Measurements from ENCODE around the gene PCDHB10. TPM values are rescaled to one million over a fixed set of nuclear protein-coding genes. Genes with fewer than 3 reads are reported as not detected.
"Not testable (repeated sequence)": the region's sequence is repeated elsewhere in the genome, so short reads cannot be mapped to it uniquely, and the experiment has no call there.

PCDHB10 gene
- total RNA-seq = not detected

- ChIA-PET POLR2A (no interaction called here), CTCF (no interaction called here)
These were observed at the start of gene PCDHB10 for GRCh38 chr5:141192110-141192725. PCDHB10 (plus strand) TSS chr5:141192353; CDS start chr5:141192553, 200 bp downstream.

DNA sequence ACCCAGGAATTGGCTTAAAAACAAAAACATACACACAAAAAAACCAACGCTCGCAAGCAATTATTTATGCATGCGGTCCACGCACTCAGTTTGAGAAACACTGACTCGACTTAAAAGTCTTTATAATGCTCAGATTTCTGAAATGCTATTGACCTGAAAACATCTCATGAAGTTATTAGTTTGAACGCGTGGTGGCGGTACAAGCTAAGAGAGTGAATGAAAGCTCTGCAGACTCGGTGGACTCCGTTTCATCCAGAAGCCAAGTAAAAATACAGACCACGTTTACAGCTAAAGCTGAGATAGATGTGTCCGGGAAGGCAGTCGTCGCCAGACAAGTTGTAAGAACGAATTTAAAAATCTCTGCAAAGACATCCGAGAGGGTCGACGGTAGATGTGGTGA is 42.3 kb upstream of the PCDHB10 start, which contains the start of gene PCDHB6:
PCDHB6 (plus strand) TSS at position 246 of the 400 bp plus-strand sequence. CDS start 201 bp downstream, outside the sequence.
- ChIA-PET CTCF (no interaction called here), POLR2A (no interaction called here)

- POLR2A ChIA-PET = no interaction called here
These were observed 41.7 kb upstream of the PCDHB10 start for GRCh38 chr5:141150224-141150992.

GRCh38 chr5:141150993-141151325 is 41.2 kb upstream of the PCDHB10 start:
- CTCF ChIA-PET = no interaction called here
- POLR2A ChIA-PET = no interaction called here

More at GRCh38 chr5:141150224-141150992, 41.7 kb upstream of the PCDHB10 start:
- CTCF ChIA-PET = no interaction called here

DNA sequence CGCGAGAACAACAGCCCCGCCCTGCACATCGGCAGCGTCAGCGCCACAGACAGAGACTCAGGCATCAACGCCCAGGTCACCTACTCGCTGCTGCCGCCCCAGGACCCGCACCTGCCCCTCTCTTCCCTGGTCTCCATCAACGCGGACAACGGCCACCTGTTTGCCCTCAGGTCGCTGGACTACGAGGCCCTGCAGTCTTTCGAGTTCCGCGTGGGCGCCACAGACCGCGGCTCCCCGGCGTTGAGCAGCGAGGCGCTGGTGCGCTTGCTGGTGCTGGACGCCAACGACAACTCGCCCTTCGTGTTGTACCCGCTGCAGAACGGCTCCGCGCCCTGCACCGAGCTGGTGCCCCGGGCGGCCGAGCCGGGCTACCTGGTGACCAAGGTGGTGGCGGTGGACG is 40.5 kb upstream of the PCDHB10 start:
- POLR2A ChIA-PET, CTCF ChIA-PET: not testable (repeated sequence)

- POLR2A ChIA-PET, CTCF ChIA-PET: not testable (repeated sequence)
These were observed 40.1 kb upstream of the PCDHB10 start for GRCh38 chr5:141152096-141152495.

- POLR2A ChIA-PET = no interaction called here
These were observed 36.4 kb upstream of the PCDHB10 start for GRCh38 chr5:141155540-141156374.

DNA sequence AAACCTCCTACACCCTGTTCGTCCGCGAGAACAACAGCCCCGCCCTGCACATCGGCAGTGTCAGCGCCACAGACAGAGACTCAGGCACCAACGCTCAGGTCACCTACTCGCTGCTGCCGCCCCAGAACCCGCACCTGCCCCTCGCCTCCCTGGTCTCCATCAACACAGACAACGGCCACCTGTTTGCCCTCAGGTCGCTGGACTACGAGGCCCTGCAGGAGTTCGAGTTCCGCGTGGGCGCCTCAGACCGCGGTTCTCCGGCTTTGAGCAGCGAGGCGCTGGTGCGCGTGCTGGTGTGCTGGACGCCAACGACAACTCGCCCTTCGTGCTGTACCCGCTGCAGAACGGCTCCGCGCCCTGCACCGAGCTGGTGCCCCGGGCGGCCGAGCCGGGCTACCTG is 34.8 kb upstream of the PCDHB10 start:
- POLR2A ChIA-PET, CTCF ChIA-PET: not testable (repeated sequence)

More at GRCh38 chr5:141155540-141156374, 36.4 kb upstream of the PCDHB10 start:
- CTCF ChIA-PET = no interaction called here

DNA sequence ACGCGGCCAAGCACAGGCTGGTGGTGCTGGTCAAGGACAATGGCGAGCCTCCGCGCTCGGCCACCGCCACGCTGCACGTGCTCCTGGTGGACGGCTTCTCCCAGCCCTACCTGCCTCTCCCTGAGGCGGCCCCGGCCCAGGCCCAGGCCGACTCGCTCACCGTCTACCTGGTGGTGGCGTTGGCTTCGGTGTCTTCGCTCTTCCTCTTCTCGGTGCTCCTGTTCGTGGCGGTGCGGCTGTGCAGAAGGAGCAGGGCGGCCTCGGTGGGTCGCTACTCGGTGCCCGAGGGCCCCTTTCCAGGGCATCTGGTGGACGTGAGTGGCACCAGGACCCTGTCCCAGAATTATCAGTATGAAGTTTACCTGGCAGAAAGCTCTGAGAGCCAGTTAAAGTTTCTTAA is 34.3 kb upstream of the PCDHB10 start:
- POLR2A ChIA-PET, CTCF ChIA-PET: not testable (repeated sequence)

- ChIA-PET CTCF (no interaction called here), POLR2A (no interaction called here)
These were observed 19.6 kb upstream of the PCDHB10 start, which contains the start of gene PCDHB7 for GRCh38 chr5:141172381-141173204. PCDHB7 (plus strand) TSS chr5:141172644; CDS start chr5:141172836, 192 bp downstream.

DNA sequence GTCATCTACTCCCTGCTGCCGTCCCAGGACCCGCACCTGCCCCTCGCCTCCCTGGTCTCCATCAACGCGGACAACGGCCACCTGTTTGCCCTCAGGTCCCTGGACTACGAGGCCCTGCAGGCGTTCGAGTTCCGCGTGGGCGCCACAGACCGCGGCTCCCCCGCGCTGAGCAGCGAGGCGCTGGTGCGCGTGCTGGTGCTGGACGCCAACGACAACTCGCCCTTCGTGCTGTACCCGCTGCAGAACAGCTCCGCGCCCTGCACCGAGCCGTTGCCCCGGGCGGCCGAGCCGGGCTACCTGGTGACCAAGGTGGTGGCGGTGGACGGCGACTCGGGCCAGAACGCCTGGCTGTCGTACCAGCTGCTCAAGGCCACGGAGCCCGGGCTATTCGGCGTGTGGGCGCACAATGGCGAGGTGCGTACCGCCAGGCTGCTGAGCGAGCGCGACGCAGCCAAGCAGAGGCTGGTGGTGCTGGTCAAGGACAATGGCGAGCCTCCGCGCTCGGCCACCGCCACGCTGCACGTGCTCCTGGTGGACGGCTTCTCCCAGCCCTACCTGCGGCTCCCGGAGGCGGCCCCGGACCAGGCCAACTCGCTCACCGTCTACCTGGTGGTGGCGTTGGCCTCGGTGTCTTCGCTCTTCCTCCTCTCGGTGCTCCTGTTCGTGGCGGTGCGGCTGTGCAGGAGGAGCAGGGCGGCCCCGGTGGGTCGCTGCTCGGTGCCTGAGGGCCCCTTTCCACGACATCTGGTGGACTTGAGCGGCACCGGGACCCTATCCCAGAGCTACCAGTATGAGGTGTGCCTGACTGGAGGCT is 17.7 kb upstream of the PCDHB10 start:
- CTCF ChIA-PET = not testable (repeated sequence)

DNA sequence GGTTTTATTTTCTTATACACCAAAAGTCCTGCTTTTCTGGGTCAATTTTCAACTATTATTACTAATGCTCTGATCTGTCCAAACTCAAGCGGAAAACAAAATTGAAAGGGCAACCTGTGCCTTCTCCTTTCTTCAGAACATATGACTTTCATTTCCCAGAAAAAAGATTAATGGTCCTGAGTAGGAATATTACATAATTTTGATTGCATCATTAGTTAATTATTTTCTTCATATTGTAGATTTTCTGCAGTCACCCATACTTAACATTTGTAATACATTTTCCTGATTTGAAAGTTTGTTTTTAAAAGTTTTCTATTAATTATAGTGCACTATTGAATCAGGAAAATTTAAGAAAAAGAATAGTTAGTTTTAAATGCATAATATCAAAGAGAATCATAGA is 16.2 kb upstream of the PCDHB10 start:
- ChIA-PET POLR2A (no interaction called here), CTCF (no interaction called here)

More for the DNA sequence above, 17.7 kb upstream of the PCDHB10 start:
- POLR2A ChIA-PET = not testable (repeated sequence)

DNA sequence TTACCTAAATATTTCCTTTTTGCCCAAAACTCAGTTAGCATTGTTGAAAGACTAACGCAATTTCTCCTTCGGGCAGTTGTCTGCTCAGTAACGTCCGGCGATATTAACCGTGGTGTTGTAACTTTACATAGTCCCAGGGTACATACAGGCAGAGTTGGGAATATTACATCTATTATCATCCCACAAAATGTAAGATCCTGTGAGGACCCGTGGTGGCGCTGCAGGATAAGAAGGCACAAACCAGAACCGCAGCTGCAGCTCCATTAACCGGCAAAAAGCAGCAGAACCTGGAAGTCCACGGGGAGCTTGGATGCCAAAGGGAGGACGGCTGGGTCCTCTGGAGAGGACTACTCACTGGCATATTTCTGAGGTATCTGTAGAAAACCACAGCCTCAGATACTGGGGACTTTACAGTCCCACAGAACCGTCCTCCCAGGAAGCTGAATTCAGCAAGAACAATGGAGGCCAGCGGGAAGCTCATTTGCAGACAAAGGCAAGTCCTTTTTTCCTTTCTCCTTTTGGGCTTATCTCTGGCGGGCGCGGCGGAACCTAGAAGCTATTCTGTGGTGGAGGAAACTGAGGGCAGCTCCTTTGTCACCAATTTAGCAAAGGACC is 14.5 kb upstream of the PCDHB10 start, which contains the start of gene PCDHB8:
PCDHB8 (plus strand) TSS at position 214 of the 615 bp plus-strand sequence; CDS start at position 459, 245 bp downstream.
- POLR2A ChIA-PET, CTCF ChIA-PET: not testable (repeated sequence)

GRCh38 chr5:141179371-141179770 is 12.8 kb upstream of the PCDHB10 start:
- CTCF ChIA-PET, POLR2A ChIA-PET: not testable (repeated sequence)

GRCh38 chr5:141179876-141180275 is 12.3 kb upstream of the PCDHB10 start:
- CTCF ChIA-PET, POLR2A ChIA-PET: not testable (repeated sequence)

GRCh38 chr5:141180313-141180712 is 11.8 kb upstream of the PCDHB10 start:
- ChIA-PET CTCF (no interaction called here), POLR2A (no interaction called here)

- ChIA-PET POLR2A (no interaction called here), CTCF (no interaction called here)
These were observed 9.9 kb upstream of the PCDHB10 start, which contains the start of gene PCDHB16 for GRCh38 chr5:141182248-141182647. PCDHB16 (plus strand) TSS chr5:141182387; CDS start chr5:141182560, 173 bp downstream.

DNA sequence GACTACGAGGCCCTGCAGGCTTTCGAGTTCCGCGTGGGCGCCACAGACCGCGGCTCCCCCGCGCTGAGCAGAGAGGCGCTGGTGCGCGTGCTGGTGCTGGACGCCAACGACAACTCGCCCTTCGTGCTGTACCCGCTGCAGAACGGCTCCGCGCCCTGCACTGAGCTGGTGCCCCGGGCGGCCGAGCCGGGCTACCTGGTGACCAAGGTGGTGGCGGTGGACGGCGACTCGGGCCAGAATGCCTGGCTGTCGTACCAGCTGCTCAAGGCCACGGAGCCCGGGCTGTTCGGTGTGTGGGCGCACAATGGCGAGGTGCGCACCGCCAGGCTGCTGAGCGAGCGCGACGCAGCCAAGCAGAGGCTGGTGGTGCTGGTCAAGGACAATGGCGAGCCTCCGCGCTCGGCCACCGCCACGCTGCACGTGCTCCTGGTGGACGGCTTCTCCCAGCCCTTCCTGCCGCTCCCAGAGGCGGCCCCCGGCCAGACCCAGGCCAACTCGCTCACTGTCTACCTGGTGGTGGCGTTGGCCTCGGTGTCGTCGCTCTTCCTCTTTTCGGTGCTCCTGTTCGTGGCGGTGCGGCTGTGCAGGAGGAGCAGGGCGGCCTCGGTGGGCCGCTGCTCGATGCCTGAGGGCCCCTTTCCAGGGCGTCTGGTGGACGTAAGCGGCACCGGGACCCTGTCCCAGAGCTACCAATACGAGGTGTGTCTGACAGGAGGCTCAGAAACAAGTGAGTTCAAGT is 7.9 kb upstream of the PCDHB10 start:
- POLR2A ChIA-PET, CTCF ChIA-PET: not testable (repeated sequence)
